LNCaP clone FGC (cell line): ENCODE measurements around the gene GADL1.

ENCODE experiments used
- DNase-seq: peaks from one replicate; pipeline ENCODE4 v3.0.0-alpha.2; 2011; ENCODE audit warnings: low read depth
- H3K4me3 ChIP-seq: 2 replicates; pipeline ENCODE4 v1.5.1; 2011; ENCODE audit warnings: mild to moderate bottlenecking, low read depth, low read length, control low read depth
- CTCF ChIP-seq: IDR thresholded peaks from 2 replicates; pipeline ENCODE4 v1.5.1; 2012; ENCODE audit warnings: mild to moderate bottlenecking; ENCODE audit not compliant: control insufficient read depth, insufficient read depth; ENCODE audit errors: extremely low read depth

GADL1 gene

DNA sequence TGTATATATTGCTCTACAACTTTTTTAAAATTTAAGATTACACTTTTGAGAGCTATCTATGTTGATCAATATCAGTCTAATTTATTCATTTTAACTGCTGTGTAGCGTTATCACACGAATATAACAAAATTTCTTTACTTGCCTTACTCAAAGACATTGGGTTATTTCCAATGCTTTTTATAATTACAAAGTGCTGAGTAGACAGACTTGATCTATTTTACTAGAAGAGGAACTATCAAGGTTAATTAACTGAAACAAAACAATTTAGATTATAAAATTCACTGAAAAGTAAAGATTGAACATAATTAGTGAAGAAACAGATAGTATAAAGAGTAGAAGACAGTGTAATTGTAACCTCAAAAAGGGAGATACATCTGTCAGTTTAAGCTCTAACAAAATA lies 182.6 kb downstream of the GADL1 start:
- no peak overlapping the region for H3K4me3 ChIP-seq
- no peak for TF ChIP-seq CTCF
- no peak for DNase-seq

DNA sequence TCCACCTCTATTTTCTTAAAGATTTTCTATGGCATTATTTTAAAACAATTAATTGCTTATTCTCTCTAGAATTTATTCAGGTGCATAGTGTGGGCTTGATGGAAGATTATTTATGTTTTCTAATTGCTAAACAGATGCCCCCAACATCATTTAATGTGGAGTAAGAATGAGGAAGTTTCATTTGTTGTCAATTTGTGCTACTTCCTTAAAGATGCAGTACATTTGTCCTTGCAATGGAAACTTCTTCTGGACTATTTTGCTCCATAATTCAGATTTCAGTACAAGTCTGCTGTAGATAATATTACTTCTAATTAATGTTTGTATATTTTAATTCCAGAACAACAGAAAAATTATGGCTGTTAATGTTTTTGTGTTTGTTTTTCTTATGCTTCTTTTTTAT lies 183.3 kb downstream of the GADL1 start:
- no peak overlapping the region for H3K4me3 ChIP-seq

GRCh38 chr3:30710017-30710416 lies 184.4 kb downstream of the GADL1 start:
- H3K4me3 ChIP-seq, result no peak overlapping the region
- no peak for DNase-seq
- TF ChIP-seq CTCF, result no peak

More for the DNA sequence above, 183.3 kb downstream of the GADL1 start:
- no peak for DNase-seq
- TF ChIP-seq CTCF, result no peak

DNA sequence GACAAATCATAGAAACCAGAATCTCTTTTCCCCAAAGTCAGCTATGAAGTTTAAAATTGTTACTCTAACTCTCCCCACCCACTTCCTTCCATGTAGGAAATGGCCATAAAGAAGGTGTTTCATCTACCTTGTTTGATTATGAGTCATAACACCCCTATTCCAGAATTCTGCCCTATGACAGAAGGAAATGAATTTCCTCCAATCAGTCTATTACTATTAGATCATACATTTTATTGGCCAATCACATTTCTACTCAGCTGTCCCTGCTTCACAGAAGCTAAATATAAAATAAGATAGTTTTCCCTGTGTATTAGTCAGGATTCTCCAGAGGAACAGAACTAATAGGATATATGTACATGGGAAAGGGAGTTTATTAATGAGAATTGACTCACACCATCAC lies 186.0 kb downstream of the GADL1 start:
- DNase-seq, result no peak
- TF ChIP-seq CTCF, result no peak
- no peak overlapping the region for H3K4me3 ChIP-seq

GRCh38 chr3:30707825-30708224 lies 186.6 kb downstream of the GADL1 start:
- no peak for DNase-seq
- no peak for TF ChIP-seq CTCF

GRCh38 chr3:30704931-30705890 lies 189.2 kb downstream of the GADL1 start:
- no peak for TF ChIP-seq CTCF
- no peak for DNase-seq

More at GRCh38 chr3:30707825-30708224, 186.6 kb downstream of the GADL1 start:
- no peak overlapping the region for H3K4me3 ChIP-seq

More at GRCh38 chr3:30704931-30705890, 189.2 kb downstream of the GADL1 start:
- H3K4me3 ChIP-seq, result no peak overlapping the region
